Ascending aorta (tissue), 2 donors: ENCODE data around the gene CYSRT1. TPM values are rescaled to one million over a fixed set of nuclear protein-coding genes. Genes with fewer than 3 reads are reported as not detected.

ENCODE experiments used
- DNase-seq, 2 donors: peaks; one replicate each; pipeline ENCODE4 v3.0.0-alpha.2; 2019; ENCODE audit warnings: low spot score in 2 of 2
- H3K27ac ChIP-seq, 2 donors: fragments of 200-600 bp; sonication (generic); one replicate each; pipeline ENCODE4 v1.5.1; 2016 to 2017; ENCODE audit warnings: mild to moderate bottlenecking in 1 of 2
- H3K27me3 ChIP-seq: fragments of 200-600 bp; sonication (generic); one replicate; pipeline ENCODE4 v1.5.1; 2017
- H3K36me3 ChIP-seq, 2 donors: fragments of 200-600 bp; sonication (generic); one replicate each; pipeline ENCODE4 v1.5.1; 2016
- H3K4me1 ChIP-seq, 2 donors: fragments of 200-600 bp; sonication (generic); one replicate each; pipeline ENCODE4 v1.5.1; 2016 to 2017; ENCODE audit warnings: mild to moderate bottlenecking in 1 of 2
- H3K4me3 ChIP-seq, 2 donors: fragments of 200-600 bp; sonication (generic); one replicate each; pipeline ENCODE4 v1.5.1; 2016 to 2017; ENCODE audit warnings: mild to moderate bottlenecking in 1 of 2
- H3K9me3 ChIP-seq, 2 donors: fragments of 200-600 bp; sonication (generic); one replicate each; pipeline ENCODE4 v1.5.1; 2016
- CTCF ChIP-seq, 3 experiments: fragments of 200-600 bp in 2 of 3; fragments of 450-650 bp in 1 of 3; sonication (generic) in 2 of 3; IDR thresholded peaks; one replicate each; pipeline ENCODE4 v1.5.1; 2016 to 2019; ENCODE audit warnings: antibody characterized with exemption in 3 of 3, mild to moderate bottlenecking in 1 of 3, moderate library complexity in 1 of 3
- intact Hi-C: fragments of 100-400 bp; cut with DNase I; formaldehyde crosslinking; loops from one replicate; pipeline ENCODE4 v1.15.1; 2023
- total RNA-seq: library from RNA; depleted of rRNA; stranded (reverse); fragments of >200 nt; gene quantifications from one replicate; pipeline ENCODE4 v1.1.0, GENCODE V29; 2016

Gene CYSRT1
- total RNA-seq, 1 donor from 2014 or later = not detected

GRCh38 chr9:137191245-137191644 is 33.7 kb upstream of the CYSRT1 start:
- Histone ChIP-seq H3K4me3 (no peak overlapping the region), H3K36me3 (peaks cover 19 to 22% of the 10 kb centered on the region in 2 donors), H3K9me3 (no peaks in the 10 kb centered on the region), H3K4me1 (peaks cover 23 to 31% of the 10 kb centered on the region in 2 donors), H3K27me3 (no peaks in the 10 kb centered on the region), H3K27ac (no peak overlapping the region)
- intact Hi-C loops = no loop called here
- TF ChIP-seq CTCF (IDR thresholded peaks at IDR 0.05) = no peak
- no peak for DNase-seq

- H3K27ac ChIP-seq = no peak overlapping the region
- no peak for DNase-seq
- no peaks in the 10 kb centered on the region for H3K9me3 ChIP-seq
- peaks cover 21 to 24% of the 10 kb centered on the region in 2 donors for H3K4me1 ChIP-seq
- peaks cover 18 to 19% of the 10 kb centered on the region in 2 donors for H3K36me3 ChIP-seq
- H3K27me3 ChIP-seq = no peaks in the 10 kb centered on the region
- TF ChIP-seq CTCF (IDR thresholded peaks at IDR 0.05) = no peak
- intact Hi-C loops = no loop called here
- H3K4me3 ChIP-seq = no peak overlapping the region
These were observed 33.1 kb upstream of the CYSRT1 start for GRCh38 chr9:137191691-137192447.

GRCh38 chr9:137192448-137192780 is 32.6 kb upstream of the CYSRT1 start:
- no peaks in the 10 kb centered on the region for H3K27me3 ChIP-seq
- no peak overlapping the region for H3K27ac ChIP-seq
- H3K36me3 ChIP-seq = peaks cover 18 to 19% of the 10 kb centered on the region in 2 donors
- H3K4me1 ChIP-seq = peaks cover 16 to 19% of the 10 kb centered on the region in 2 donors
- no peak overlapping the region for H3K4me3 ChIP-seq
- no peak for DNase-seq
- intact Hi-C loops = no loop called here
- no peak for TF ChIP-seq CTCF (IDR thresholded peaks at IDR 0.05)
- H3K9me3 ChIP-seq = no peaks in the 10 kb centered on the region

- no peak for TF ChIP-seq CTCF (IDR thresholded peaks at IDR 0.05)
- Histone ChIP-seq H3K27me3 (no peaks in the 10 kb centered on the region), H3K4me1 (peaks cover 13 to 17% of the 10 kb centered on the region in 2 donors), H3K9me3 (no peaks in the 10 kb centered on the region), H3K4me3 (no peak overlapping the region), H3K27ac (no peak overlapping the region), H3K36me3 (peaks cover 18 to 19% of the 10 kb centered on the region in 2 donors)
- intact Hi-C loops = no loop called here
- DNase-seq = no peak
These were observed 32.1 kb upstream of the CYSRT1 start for GRCh38 chr9:137192859-137193258.

GRCh38 chr9:137193771-137194170 is 31.2 kb upstream of the CYSRT1 start:
- Histone ChIP-seq H3K36me3 (peaks cover 18 to 19% of the 10 kb centered on the region in 2 donors), H3K4me3 (no peak overlapping the region), H3K27ac (no peak overlapping the region), H3K27me3 (no peaks in the 10 kb centered on the region), H3K4me1 (peaks cover 13 to 23% of the 10 kb centered on the region in 2 donors), H3K9me3 (no peaks in the 10 kb centered on the region)
- no peak for DNase-seq
- intact Hi-C loops = no loop called here
- TF ChIP-seq CTCF (IDR thresholded peaks at IDR 0.05) = no peak
